Tibial nerve (tissue), 4 donors: ENCODE results near the gene PHTF2.

ENCODE experiments used
- CTCF ChIP-seq, 5 experiments: fragments of 200-600 bp in 3 of 5; fragments of 450-650 bp in 2 of 5; sonication (generic) in 3 of 5; IDR thresholded peaks; one replicate each; pipeline ENCODE4 v1.5.1; 2016 to 2019; ENCODE audit warnings: antibody characterized with exemption in 5 of 5, mild to moderate bottlenecking in 3 of 5, moderate library complexity in 2 of 5
- EP300 ChIP-seq, 2 donors: sonication (generic); formaldehyde crosslinking; IDR thresholded peaks; one replicate each; pipeline ENCODE4 v1.6.1; 2017; ENCODE audit warnings: antibody characterized with exemption in 2 of 2, mild to moderate bottlenecking in 1 of 2

- TF ChIP-seq CTCF (IDR thresholded peaks at IDR 0.05), result no peak
- TF ChIP-seq EP300 (IDR thresholded peaks at IDR 0.05), result no peak
Measured at GRCh38 chr7:77877791-77878190, 79.2 kb downstream of the PHTF2 start.
